SK-N-SH treated with all-trans-retinoic acid at 6 μM for 48 hours (cell line): ENCODE data around the gene PIP4K2C.
"Not testable (repeated sequence)": the region's sequence is repeated elsewhere in the genome, so short reads cannot be mapped to it uniquely, and the experiment has no call there.

Source experiments
- ATAC-seq: fragments of 200-7000 bp; cut with Tn5 transposase; 3 replicates; pipeline ENCODE4 v1.9.1; 2020; ENCODE audit warnings: mild to moderate bottlenecking, moderate library complexity
- ARNTL ChIP-seq: fragments of 450-650 bp; formaldehyde crosslinking; IDR thresholded peaks from 2 replicates; pipeline ENCODE4 v1.5.0; 2020; ENCODE audit warnings: low read depth, mild to moderate bottlenecking, moderate library complexity, borderline replicate concordance
- BACH2 ChIP-seq: fragments of 250-450 bp; sonication (Bioruptor Pico); IDR thresholded peaks from 2 replicates; pipeline ENCODE4 v1.9.0; 2021; ENCODE audit warnings: mild to moderate bottlenecking, borderline replicate concordance
- CSDC2 ChIP-seq: fragments of 250-450 bp; sonication (Bioruptor Pico); IDR thresholded peaks from 2 replicates; pipeline ENCODE4 v1.5.0; 2020; ENCODE audit warnings: mild to moderate bottlenecking, moderate library complexity
- ESRRG ChIP-seq: fragments of 250-450 bp; sonication (Bioruptor Pico); IDR thresholded peaks from 2 replicates; pipeline ENCODE4 v1.6.1; 2021; ENCODE audit warnings: mild to moderate bottlenecking
- GLIS3 ChIP-seq: fragments of 250-450 bp; sonication (Bioruptor Pico); IDR thresholded peaks from 2 replicates; pipeline ENCODE4 v1.5.0; 2020; ENCODE audit warnings: mild to moderate bottlenecking, moderate library complexity
- PPARA ChIP-seq: fragments of 250-450 bp; sonication (Bioruptor Pico); IDR thresholded peaks from 2 replicates; pipeline ENCODE4 v1.5.0; 2020; ENCODE audit warnings: mild to moderate bottlenecking, borderline replicate concordance
- RARB ChIP-seq: fragments of 250-450 bp; sonication (Bioruptor Pico); IDR thresholded peaks from 2 replicates; pipeline ENCODE4 v1.8.0; 2021; ENCODE audit warnings: mild to moderate bottlenecking, moderate library complexity
- SNAI2 ChIP-seq: fragments of 250-450 bp; sonication (Bioruptor Pico); IDR thresholded peaks from 2 replicates; pipeline ENCODE4 v1.5.0; 2020; ENCODE audit warnings: mild to moderate bottlenecking, moderate library complexity
- TCF4 ChIP-seq: fragments of 250-450 bp; sonication (Bioruptor Pico); IDR thresholded peaks from 2 replicates; pipeline ENCODE4 v1.8.0; 2021; ENCODE audit warnings: mild to moderate bottlenecking, moderate library complexity, borderline replicate concordance
- TOX ChIP-seq: fragments of 250-450 bp; sonication (Bioruptor Pico); IDR thresholded peaks from 2 replicates; pipeline ENCODE4 v1.8.0; 2021; ENCODE audit warnings: mild to moderate bottlenecking, moderate library complexity, borderline replicate concordance
- ZC3H10 ChIP-seq: fragments of 250-450 bp; sonication (Bioruptor Pico); IDR thresholded peaks from 2 replicates; pipeline ENCODE4 v1.5.1; 2021; ENCODE audit warnings: mild to moderate bottlenecking, moderate library complexity
- ZFP30 ChIP-seq: fragments of 450-650 bp; formaldehyde crosslinking; IDR thresholded peaks from 2 replicates; pipeline ENCODE4 v1.5.0; 2022; ENCODE audit warnings: mild to moderate bottlenecking, moderate library complexity
- ZNF565 ChIP-seq: fragments of 450-650 bp; formaldehyde crosslinking; conservative IDR thresholded peaks from 2 replicates; pipeline ENCODE4 v1.5.0; 2020; ENCODE audit warnings: low read depth, mild to moderate bottlenecking, moderate library complexity
- ZNF8 ChIP-seq: fragments of 450-650 bp; formaldehyde crosslinking; IDR thresholded peaks from 2 replicates; pipeline ENCODE4 v1.5.0; 2020; ENCODE audit warnings: mild to moderate bottlenecking, moderate library complexity
- TF ChIP-seq, protein P1 (sequence below): fragments of 250-450 bp; sonication (Bioruptor Pico); IDR thresholded peaks from 2 replicates; pipeline ENCODE4 v1.8.0; 2021; ENCODE audit warnings: low read depth, mild to moderate bottlenecking, moderate library complexity, borderline replicate concordance
- TF ChIP-seq, protein P2 (sequence below): fragments of 250-450 bp; sonication (Bioruptor Pico); IDR thresholded peaks from 2 replicates; pipeline ENCODE4 v1.5.1; 2020; ENCODE audit warnings: low read depth, mild to moderate bottlenecking, moderate library complexity
- TF ChIP-seq, protein P3 (sequence below): fragments of 250-450 bp; sonication (Bioruptor Pico); IDR thresholded peaks from 2 replicates; pipeline ENCODE4 v1.8.0; 2020; ENCODE audit warnings: mild to moderate bottlenecking, moderate library complexity, borderline replicate concordance
- TF ChIP-seq, protein P4 (sequence below): fragments of 250-450 bp; sonication (Bioruptor Pico); IDR thresholded peaks from 2 replicates; pipeline ENCODE4 v1.5.1; 2021; ENCODE audit warnings: mild to moderate bottlenecking, moderate library complexity

PIP4K2C gene

DNA sequence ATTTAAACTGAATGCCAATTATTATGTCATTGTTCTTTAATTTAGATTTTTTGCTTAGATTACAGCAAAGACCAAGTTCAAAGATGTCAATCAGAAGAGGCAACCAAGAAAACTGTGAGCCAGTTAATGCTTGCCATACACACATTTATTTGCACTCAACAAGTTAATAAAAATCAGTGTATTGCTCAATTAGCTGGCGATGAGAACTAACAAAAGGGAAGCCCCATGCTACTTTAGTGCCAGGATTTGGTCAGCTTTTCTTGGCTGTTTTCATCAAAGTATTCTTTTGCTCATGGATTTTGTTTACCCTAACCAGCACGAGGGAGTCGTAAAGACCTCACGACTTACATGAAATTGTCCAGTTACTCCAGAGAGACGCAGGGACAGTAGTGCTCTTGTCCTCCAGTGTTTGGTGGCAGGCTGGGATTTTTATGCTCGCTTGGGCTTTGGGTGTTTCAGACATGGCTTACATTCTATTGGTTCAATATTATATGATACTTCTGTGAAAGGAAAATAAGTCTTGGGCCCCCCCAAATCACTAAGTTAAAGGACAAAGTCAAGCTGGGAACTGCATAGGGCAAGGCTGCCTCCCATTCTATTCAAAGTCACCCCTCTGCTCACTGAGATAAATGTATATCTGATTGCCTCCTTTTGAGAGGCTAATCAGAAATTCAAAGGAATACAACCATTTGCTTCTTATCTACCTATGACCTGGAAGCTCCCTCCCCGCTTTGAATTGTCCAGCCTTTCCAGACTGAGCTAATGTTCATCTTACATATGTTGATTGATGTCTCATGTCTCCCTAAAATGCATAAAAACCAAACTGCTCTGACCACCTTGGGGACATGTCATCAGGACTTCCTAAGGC is 49.4 kb downstream of the PIP4K2C start:
- no peak for ATAC-seq
- no peak for TF ChIP-seq PPARA (CRISPR knock-in tag)
- TF ChIP-seq RARB (CRISPR knock-in tag), result no peak
- TF ChIP-seq, protein P1, sequence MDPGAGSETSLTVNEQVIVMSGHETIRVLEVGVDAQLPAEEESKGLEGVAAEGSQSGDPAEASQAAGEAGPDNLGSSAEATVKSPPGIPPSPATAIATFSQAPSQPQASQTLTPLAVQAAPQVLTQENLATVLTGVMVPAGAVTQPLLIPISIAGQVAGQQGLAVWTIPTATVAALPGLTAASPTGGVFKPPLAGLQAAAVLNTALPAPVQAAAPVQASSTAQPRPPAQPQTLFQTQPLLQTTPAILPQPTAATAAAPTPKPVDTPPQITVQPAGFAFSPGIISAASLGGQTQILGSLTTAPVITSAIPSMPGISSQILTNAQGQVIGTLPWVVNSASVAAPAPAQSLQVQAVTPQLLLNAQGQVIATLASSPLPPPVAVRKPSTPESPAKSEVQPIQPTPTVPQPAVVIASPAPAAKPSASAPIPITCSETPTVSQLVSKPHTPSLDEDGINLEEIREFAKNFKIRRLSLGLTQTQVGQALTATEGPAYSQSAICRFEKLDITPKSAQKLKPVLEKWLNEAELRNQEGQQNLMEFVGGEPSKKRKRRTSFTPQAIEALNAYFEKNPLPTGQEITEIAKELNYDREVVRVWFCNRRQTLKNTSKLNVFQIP, result no peak
- TF ChIP-seq ESRRG (CRISPR knock-in tag), result no peak
- TF ChIP-seq ARNTL (CRISPR knock-in tag), result no peak
- TF ChIP-seq ZC3H10, result no peak
- TF ChIP-seq TCF4 (CRISPR knock-in tag), result no peak
- TF ChIP-seq BACH2 (CRISPR knock-in tag), result no peak
- TF ChIP-seq, protein P2, sequence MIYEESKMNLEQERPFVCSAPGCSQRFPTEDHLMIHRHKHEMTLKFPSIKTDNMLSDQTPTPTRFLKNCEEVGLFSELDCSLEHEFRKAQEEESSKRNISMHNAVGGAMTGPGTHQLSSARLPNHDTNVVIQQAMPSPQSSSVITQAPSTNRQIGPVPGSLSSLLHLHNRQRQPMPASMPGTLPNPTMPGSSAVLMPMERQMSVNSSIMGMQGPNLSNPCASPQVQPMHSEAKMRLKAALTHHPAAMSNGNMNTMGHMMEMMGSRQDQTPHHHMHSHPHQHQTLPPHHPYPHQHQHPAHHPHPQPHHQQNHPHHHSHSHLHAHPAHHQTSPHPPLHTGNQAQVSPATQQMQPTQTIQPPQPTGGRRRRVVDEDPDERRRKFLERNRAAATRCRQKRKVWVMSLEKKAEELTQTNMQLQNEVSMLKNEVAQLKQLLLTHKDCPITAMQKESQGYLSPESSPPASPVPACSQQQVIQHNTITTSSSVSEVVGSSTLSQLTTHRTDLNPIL (CRISPR knock-in tag), result no peak
- TF ChIP-seq, protein P3, sequence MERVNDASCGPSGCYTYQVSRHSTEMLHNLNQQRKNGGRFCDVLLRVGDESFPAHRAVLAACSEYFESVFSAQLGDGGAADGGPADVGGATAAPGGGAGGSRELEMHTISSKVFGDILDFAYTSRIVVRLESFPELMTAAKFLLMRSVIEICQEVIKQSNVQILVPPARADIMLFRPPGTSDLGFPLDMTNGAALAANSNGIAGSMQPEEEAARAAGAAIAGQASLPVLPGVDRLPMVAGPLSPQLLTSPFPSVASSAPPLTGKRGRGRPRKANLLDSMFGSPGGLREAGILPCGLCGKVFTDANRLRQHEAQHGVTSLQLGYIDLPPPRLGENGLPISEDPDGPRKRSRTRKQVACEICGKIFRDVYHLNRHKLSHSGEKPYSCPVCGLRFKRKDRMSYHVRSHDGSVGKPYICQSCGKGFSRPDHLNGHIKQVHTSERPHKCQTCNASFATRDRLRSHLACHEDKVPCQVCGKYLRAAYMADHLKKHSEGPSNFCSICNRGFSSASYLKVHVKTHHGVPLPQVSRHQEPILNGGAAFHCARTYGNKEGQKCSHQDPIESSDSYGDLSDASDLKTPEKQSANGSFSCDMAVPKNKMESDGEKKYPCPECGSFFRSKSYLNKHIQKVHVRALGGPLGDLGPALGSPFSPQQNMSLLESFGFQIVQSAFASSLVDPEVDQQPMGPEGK (CRISPR knock-in tag), result no peak
- TF ChIP-seq TOX (CRISPR knock-in tag), result no peak
- no peak for TF ChIP-seq CSDC2 (CRISPR knock-in tag)
- no peak for TF ChIP-seq ZNF8 (CRISPR knock-in tag)
- TF ChIP-seq ZFP30 (CRISPR knock-in tag), result no peak
- TF ChIP-seq GLIS3 (CRISPR knock-in tag), result no peak
- TF ChIP-seq, protein P4, sequence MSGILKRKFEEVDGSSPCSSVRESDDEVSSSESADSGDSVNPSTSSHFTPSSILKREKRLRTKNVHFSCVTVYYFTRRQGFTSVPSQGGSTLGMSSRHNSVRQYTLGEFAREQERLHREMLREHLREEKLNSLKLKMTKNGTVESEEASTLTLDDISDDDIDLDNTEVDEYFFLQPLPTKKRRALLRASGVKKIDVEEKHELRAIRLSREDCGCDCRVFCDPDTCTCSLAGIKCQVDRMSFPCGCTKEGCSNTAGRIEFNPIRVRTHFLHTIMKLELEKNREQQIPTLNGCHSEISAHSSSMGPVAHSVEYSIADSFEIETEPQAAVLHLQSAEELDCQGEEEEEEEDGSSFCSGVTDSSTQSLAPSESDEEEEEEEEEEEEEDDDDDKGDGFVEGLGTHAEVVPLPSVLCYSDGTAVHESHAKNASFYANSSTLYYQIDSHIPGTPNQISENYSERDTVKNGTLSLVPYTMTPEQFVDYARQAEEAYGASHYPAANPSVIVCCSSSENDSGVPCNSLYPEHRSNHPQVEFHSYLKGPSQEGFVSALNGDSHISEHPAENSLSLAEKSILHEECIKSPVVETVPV (CRISPR knock-in tag), result no peak
- no peak for TF ChIP-seq ZNF565 (CRISPR knock-in tag)

DNA sequence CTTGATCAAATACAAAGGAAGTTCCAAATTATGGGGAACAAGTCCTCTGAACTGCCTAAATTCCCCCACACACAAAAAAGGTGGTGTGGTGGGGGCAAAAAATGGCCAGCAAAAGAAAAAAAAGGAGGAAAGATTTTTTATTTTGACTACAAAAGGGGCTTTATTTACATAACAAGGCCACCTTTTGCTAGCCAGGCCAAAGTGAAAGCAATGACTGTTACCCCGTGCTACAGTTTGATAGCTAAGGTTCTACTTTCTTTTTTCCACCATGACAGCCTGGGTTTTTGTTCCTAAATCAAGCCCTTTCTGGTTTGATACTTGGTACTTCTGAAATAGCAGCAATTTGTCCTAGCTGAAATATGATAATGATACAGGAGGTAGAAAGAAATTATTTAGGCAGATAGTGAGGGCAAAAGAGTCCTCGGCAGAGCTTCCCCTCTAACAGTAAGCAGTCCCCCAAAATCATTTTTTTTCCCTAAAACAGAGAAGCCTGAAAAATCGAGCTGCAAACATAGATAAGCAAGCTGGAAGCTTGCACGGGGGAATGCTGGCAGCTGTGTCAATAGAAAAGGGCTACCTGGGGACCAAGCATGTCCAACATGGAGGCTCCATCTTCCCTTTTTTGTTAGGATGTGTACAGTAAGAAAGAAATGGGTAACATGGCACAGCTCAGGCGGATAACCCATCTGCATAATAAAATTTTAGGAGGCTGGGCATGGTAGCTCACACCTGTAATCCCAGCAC is 50.9 kb downstream of the PIP4K2C start:
- ATAC-seq, result no peak
- TF ChIP-seq ZFP30 (CRISPR knock-in tag) (no peak), BACH2 (CRISPR knock-in tag) (no peak), PPARA (CRISPR knock-in tag) (no peak), SNAI2 (CRISPR knock-in tag) (no peak)
- TF ChIP-seq, protein P1, result no peak

DNA sequence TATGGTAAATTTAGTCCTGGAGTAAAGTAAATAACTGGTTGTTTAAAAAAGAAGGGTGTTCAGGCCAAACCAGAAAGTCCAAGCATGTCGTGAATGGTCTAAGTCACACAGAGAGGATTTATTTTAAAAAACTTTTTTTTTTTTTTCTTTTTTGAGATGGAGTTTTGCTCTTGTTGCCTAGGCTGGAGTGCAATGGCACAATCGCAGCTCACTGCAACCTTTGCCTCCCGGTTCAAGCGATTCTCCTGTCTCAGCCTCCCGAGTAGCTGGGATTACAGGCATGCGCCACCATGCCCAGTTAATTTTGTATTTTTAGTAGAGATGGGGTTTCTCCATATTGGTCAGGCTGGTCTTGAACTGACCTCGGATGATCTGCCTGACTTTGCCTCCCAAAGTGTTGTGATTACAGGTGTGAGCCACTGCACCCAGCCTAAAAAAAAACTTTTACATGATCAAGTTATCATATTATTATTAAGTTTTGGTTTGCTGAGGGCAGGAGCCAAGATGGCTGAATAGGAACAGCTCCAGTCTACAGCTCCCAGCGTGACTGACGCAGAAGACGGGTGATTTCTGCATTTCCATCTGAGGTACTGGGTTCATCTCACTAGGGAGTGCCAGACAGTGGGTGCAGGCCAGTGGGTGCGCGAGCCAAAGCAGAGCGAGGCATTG is 55.1 kb downstream of the PIP4K2C start:
- ATAC-seq, result not testable (repeated sequence)

DNA sequence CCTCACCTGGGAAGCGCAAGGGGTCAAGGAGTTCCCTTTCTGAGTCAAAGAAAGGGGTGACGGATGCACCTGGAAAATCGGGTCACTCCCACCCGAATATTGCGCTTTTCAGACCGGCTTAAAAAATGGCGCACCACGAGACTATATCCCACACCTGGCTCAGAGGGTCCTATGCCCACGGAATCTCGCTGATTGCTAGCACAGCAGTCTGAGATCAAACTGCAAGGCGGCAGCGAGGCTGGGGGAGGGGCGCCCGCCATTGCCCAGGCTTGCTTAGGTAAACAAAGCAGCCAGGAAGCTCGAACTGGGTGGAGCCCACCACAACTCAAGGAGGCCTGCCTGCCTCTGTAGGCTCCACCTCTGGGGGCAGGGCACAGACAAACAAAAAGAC is 55.7 kb downstream of the PIP4K2C start:
- ATAC-seq, result not testable (repeated sequence)
